Measurements from ENCODE around the gene COPG2. TPM values are rescaled to one million over a fixed set of nuclear protein-coding genes. Genes with fewer than 3 reads are reported as not detected.
A peak's percentile ranks its signal among the peaks of the same experiment; 100 is the strongest.

COPG2 gene
- total RNA-seq, 1 donor from 2014 or later, result 15.3 TPM

DNA sequence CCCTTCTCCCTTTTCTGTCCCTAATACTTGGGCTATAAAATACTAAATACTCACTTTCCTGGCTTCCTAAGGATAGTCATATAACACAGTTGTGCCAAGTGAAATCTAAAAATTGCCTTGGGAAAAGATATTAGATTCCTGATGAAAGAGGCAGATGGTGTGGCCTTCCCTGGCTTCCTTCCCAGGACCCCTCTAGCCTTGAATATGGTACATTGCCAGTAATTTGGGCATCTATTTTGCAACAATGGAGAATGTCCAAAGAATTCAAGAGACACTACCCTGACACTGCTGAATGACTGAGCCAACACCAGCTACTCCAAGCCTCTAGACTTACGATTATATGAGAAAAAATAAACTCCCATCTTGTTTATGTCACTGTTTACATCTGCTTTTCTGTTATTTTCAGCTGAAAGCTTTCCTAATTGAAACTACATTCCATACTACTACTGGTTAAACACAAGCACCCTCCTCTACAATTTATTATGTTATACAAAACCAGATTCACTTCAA, 17.9 kb downstream of the COPG2 start:
- TF ChIP-seq, protein P1, sequence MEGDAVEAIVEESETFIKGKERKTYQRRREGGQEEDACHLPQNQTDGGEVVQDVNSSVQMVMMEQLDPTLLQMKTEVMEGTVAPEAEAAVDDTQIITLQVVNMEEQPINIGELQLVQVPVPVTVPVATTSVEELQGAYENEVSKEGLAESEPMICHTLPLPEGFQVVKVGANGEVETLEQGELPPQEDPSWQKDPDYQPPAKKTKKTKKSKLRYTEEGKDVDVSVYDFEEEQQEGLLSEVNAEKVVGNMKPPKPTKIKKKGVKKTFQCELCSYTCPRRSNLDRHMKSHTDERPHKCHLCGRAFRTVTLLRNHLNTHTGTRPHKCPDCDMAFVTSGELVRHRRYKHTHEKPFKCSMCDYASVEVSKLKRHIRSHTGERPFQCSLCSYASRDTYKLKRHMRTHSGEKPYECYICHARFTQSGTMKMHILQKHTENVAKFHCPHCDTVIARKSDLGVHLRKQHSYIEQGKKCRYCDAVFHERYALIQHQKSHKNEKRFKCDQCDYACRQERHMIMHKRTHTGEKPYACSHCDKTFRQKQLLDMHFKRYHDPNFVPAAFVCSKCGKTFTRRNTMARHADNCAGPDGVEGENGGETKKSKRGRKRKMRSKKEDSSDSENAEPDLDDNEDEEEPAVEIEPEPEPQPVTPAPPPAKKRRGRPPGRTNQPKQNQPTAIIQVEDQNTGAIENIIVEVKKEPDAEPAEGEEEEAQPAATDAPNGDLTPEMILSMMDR (IDR thresholded peaks at IDR 0.05), result no peak
- H3K4me1 Mint-ChIP-seq, result peaks cover 18% of the 10 kb centered on the region
- CTCF ChIA-PET, result no interaction called here
- peaks cover 24% of the 10 kb centered on the region for H3K36me3 Mint-ChIP-seq (ENCODE audit: low read depth)
- no peak overlapping the region for H3K4me3 Mint-ChIP-seq
- intact Hi-C loops (cut with micrococcal nuclease), result no loop called here
- H3K9me3 Mint-ChIP-seq, result peaks cover 3% of the 10 kb centered on the region
- H3K27me3 Mint-ChIP-seq, result no peaks in the 10 kb centered on the region
- ATAC-seq (ENCODE audit: low read depth) (no peak), DNase-seq (no peak)
- no peak overlapping the region for H3K27ac Mint-ChIP-seq
- POLR2A ChIA-PET, result no interaction called here

DNA sequence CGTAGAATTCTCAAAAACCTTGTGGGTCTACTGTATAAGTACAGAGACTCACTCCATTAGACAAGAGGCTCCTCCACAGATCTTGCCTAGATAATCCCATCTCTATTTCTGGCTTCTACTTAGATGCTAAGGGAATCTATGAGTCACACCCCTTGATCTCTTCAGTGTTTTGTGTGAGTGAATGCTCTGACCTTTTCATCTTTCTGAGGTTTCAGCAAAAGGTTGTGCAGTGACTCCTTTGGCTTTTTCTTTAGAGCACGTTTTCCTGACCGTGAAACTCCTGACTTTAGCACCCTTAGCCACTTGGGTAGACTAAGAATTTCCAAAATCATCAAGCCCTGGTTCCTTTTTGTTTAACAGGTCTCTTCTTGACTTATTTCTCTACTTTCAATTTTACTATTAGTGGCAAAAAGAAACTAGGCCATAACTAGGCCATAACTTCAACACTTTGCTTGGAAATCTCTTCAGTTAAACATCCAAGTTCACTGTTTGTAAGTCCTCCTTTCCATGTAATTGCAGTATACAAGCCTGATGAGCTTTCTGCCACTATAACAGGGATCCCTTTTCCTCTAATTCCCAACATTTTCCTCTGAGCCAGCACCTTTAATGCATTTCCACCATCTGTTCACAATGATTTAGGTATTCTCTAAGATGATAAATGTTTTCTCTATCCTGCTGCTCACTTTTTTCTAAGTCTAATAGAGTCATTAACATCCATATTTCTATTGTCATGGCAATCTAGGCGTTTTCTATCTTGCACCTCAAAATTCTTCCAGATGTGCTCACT, 19.4 kb downstream of the COPG2 start:
- peaks cover 3% of the 10 kb centered on the region for H3K9me3 Mint-ChIP-seq
- H3K36me3 Mint-ChIP-seq (ENCODE audit: low read depth), result peaks cover 34% of the 10 kb centered on the region
- intact Hi-C loops (cut with micrococcal nuclease), result no loop called here
- H3K4me1 Mint-ChIP-seq, result peaks cover 18% of the 10 kb centered on the region
- H3K27me3 Mint-ChIP-seq, result no peaks in the 10 kb centered on the region
- ATAC-seq (ENCODE audit: low read depth) (no peak), DNase-seq (no peak)
- H3K27ac Mint-ChIP-seq, result peak overlapping the region; percentile 50
- ChIA-PET CTCF (no interaction called here), POLR2A (no interaction called here)
- TF ChIP-seq, protein P1 (IDR thresholded peaks at IDR 0.05), result no peak
- H3K4me3 Mint-ChIP-seq, result no peak overlapping the region

DNA sequence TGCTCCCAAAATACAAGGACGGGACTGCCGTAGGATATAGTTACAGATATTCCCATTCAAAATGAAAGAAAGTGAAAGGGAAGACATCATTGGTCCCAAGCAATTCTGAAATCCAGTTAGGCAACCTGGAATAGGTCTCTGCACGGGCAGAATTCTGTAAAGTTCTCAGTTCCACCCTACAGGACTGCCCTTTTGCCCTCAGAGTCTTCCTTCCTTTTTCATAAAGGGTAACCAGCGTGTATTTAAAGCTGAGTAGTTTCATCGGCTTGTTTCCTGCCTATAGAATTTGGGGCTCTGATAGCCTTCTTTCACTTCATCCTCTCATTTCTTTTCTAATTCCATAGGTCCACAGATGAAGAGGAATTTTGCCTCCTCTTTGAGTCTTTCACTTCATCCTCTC, 20.0 kb downstream of the COPG2 start:
- Mint-ChIP-seq H3K27ac (peak overlapping the region; percentile 50), H3K36me3 (ENCODE audit: low read depth) (peaks cover 33% of the 10 kb centered on the region), H3K9me3 (peaks cover 3% of the 10 kb centered on the region), H3K4me1 (peaks cover 18% of the 10 kb centered on the region), H3K27me3 (no peaks in the 10 kb centered on the region), H3K4me3 (no peak overlapping the region)
- DNase-seq, result no peak
- TF ChIP-seq, protein P1 (IDR thresholded peaks at IDR 0.05), result no peak
- POLR2A ChIA-PET, result no interaction called here
- peak; percentile 21 for ATAC-seq (ENCODE audit: low read depth)
- intact Hi-C loops (cut with micrococcal nuclease), result no loop called here
- CTCF ChIA-PET, result no interaction called here

DNA sequence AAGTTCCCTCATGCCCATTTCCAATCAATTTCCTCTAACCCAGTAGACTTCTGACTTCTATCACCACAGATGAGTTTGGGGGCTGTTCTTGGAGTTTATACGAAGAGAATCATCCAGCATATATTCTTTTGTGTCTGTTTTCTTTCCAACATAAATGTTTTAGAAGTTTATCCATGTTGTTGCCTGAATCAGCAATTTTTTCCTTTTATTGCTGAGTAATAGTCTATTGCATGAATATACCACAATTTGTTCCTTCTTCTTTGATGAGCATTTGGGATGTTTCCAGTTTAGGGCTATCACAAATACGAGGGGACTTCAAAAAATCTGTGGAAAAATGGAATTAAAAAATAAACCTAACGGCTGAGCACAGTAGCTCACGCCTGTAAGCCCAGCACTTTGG, 26.2 kb downstream of the COPG2 start:
- peaks cover 3% of the 10 kb centered on the region for H3K9me3 Mint-ChIP-seq
- no peak overlapping the region for H3K4me3 Mint-ChIP-seq
- POLR2A ChIA-PET, result no interaction called here
- TF ChIP-seq, protein P1 (IDR thresholded peaks at IDR 0.05), result no peak
- no peak overlapping the region for H3K27ac Mint-ChIP-seq
- peaks cover 29% of the 10 kb centered on the region for H3K36me3 Mint-ChIP-seq (ENCODE audit: low read depth)
- no peaks in the 10 kb centered on the region for H3K4me1 Mint-ChIP-seq
- H3K27me3 Mint-ChIP-seq, result no peaks in the 10 kb centered on the region
- intact Hi-C loops (cut with micrococcal nuclease), result no loop called here
- ATAC-seq (ENCODE audit: low read depth), result no peak
- no peak for DNase-seq
- CTCF ChIA-PET, result no interaction called here

DNA sequence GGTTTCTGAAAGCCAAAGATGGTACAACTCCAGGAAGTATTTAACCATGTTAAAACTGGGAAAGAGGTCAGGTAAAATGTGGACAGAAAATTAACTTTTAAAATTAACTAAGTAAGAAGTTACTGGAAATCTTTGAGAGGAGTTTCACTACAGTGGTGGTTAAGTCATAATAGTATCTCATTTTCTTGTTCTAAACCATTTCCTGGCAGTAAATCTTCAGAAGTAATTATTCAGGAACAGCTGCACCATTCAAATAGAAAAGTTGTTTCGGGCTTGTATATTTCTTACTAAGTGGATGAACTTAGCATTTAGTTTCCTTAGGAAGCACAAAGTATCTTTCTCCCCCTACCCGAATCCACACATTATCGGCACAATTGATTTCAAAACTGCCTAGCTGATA, 27.1 kb downstream of the COPG2 start:
- ATAC-seq (ENCODE audit: low read depth), result no peak
- H3K36me3 Mint-ChIP-seq (ENCODE audit: low read depth), result peaks cover 27% of the 10 kb centered on the region

More for the DNA sequence above, 27.1 kb downstream of the COPG2 start:
- Mint-ChIP-seq H3K4me3 (no peak overlapping the region), H3K9me3 (peaks cover under 1% of the 10 kb centered on the region), H3K27me3 (no peaks in the 10 kb centered on the region), H3K4me1 (no peaks in the 10 kb centered on the region), H3K27ac (no peak overlapping the region)
- TF ChIP-seq, protein P1 (IDR thresholded peaks at IDR 0.05), result no peak
- POLR2A ChIA-PET, result no interaction called here
- intact Hi-C loops (cut with micrococcal nuclease), result no loop called here
- DNase-seq, result no peak
- CTCF ChIA-PET, result no interaction called here

All from activated B cell treated with CpG ODN at 0.5 μM for 24 hours (primary cell).